ENCODE data around the gene SMURF2.

GRCh38 chr17:64657610-64658125 is 4.4 kb downstream of the SMURF2 start:
- TF ChIP-seq POLR2AphosphoS5 (IDR thresholded peaks at IDR 0.05; ENCODE audit: low read depth, low read length) = no peak
- no peak for TF ChIP-seq REST (IDR thresholded peaks at IDR 0.05; ENCODE audit: insufficient read depth in 1 of 2, low read depth in 2 of 2, low read length in 2 of 2)
